DOHH2 (cell line): ENCODE measurements around the gene TBC1D20.

ENCODE experiments used
- EZH2phosphoT487 ChIP-seq: fragments of 200-600 bp; sonication (generic); IDR thresholded peaks from 2 replicates; pipeline ENCODE4 v1.6.1; 2017; ENCODE audit warnings: borderline replicate concordance, mild to moderate bottlenecking, antibody characterized with exemption, low read length, moderate library complexity, mixed read lengths
- TF ChIP-seq, protein P1 (sequence below): fragments of 200-600 bp; sonication (generic); IDR thresholded peaks from one replicate; pipeline ENCODE4 v1.5.1; 2014; ENCODE audit warnings: antibody characterized with exemption, mild to moderate bottlenecking, low read depth, low read length; ENCODE audit not compliant: poor library complexity, severe bottlenecking

DNA sequence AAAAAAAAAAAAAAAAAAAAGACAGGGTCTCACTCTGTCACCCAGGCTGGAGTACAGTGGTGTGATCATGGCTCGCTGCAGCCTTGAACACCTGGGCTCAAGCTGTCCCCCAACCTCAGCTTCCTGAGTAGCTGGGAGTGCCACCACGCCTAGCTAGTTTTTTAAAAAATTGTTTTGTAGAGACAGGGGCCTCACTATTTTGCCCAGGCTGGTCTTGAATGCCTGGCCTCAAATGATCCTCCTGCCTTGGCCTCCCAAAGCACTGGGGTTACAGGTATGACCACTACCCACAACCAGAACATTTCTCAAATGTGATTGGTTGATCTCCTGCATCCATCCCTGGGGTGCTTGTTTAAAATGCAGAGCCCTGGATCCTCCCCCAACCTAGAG lies 59.8 kb downstream of the TBC1D20 start:
- TF ChIP-seq, protein P1, sequence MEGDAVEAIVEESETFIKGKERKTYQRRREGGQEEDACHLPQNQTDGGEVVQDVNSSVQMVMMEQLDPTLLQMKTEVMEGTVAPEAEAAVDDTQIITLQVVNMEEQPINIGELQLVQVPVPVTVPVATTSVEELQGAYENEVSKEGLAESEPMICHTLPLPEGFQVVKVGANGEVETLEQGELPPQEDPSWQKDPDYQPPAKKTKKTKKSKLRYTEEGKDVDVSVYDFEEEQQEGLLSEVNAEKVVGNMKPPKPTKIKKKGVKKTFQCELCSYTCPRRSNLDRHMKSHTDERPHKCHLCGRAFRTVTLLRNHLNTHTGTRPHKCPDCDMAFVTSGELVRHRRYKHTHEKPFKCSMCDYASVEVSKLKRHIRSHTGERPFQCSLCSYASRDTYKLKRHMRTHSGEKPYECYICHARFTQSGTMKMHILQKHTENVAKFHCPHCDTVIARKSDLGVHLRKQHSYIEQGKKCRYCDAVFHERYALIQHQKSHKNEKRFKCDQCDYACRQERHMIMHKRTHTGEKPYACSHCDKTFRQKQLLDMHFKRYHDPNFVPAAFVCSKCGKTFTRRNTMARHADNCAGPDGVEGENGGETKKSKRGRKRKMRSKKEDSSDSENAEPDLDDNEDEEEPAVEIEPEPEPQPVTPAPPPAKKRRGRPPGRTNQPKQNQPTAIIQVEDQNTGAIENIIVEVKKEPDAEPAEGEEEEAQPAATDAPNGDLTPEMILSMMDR: no peak
- no peak for TF ChIP-seq EZH2phosphoT487
